Upper lobe of left lung (tissue), 6 donors: Measurements from ENCODE around the gene BTG1. TPM values are rescaled to one million over a fixed set of nuclear protein-coding genes. Genes with fewer than 3 reads are reported as not detected.
A peak's percentile ranks its signal among the peaks of the same experiment; 100 is the strongest.

ENCODE experiments used
- ATAC-seq, 2 donors: fragments of 200-7000 bp; cut with Tn5 transposase; one replicate each; pipeline ENCODE4 v1.9.1; 2022; ENCODE audit warnings: mild to moderate bottlenecking in 2 of 2, moderate library complexity in 2 of 2; ENCODE audit not compliant: low FRiP score in 2 of 2
- DNase-seq, 2 donors: peaks; one replicate each; pipeline ENCODE4 v3.0.0-alpha.2; 2019 to 2020
- H3K27ac ChIP-seq, 4 donors: fragments of 200-600 bp; sonication (generic); one replicate each; pipeline ENCODE4 v1.5.1; 2016 to 2019
- H3K27me3 ChIP-seq, 4 donors: fragments of 200-600 bp; sonication (generic); one replicate each; pipeline ENCODE4 v1.5.1; 2017 to 2019
- H3K36me3 ChIP-seq, 4 donors: fragments of 200-600 bp; sonication (generic); one replicate each; pipeline ENCODE4 v1.5.1; 2016 to 2019
- H3K4me1 ChIP-seq, 4 donors: fragments of 200-600 bp; sonication (generic); one replicate each; pipeline ENCODE4 v1.5.1; 2018 to 2019
- H3K4me3 ChIP-seq, 4 donors: fragments of 200-600 bp; sonication (generic); one replicate each; pipeline ENCODE4 v1.5.1; 2017 to 2019; ENCODE audit warnings: mild to moderate bottlenecking in 2 of 4, moderate library complexity in 1 of 4
- H3K9me3 ChIP-seq, 4 donors: fragments of 200-600 bp; sonication (generic); one replicate each; pipeline ENCODE4 v1.5.1; 2018 to 2019
- EP300 ChIP-seq, 4 donors: sonication (generic); formaldehyde crosslinking; IDR thresholded peaks; one replicate each; pipeline ENCODE4 v1.5.1; 2017; ENCODE audit warnings: antibody characterized with exemption in 4 of 4, control low read depth in 2 of 4
- POLR2A ChIP-seq, 4 donors: fragments of 450-650 bp; IDR thresholded peaks; one replicate each; pipeline ENCODE4 v1.5.1; 2016 to 2017; ENCODE audit warnings: antibody characterized with exemption in 4 of 4, mild to moderate bottlenecking in 2 of 4
- POLR2AphosphoS5 ChIP-seq, 2 donors: sonication (generic); formaldehyde crosslinking; IDR thresholded peaks; one replicate each; pipeline ENCODE4 v1.5.1; 2017; ENCODE audit warnings: antibody characterized with exemption in 2 of 2
- WGBS, 2 donors: methylation state at CpG; one replicate each; pipeline ENCODE4 v1.1.5; 2017 to 2018; 5-methylcytosine and 5-hydroxymethylcytosine counted together
- total RNA-seq, 6 donors: library from RNA; depleted of rRNA in 4 of 6; stranded (reverse); fragments of >200 nt in 4 of 6; gene quantifications; one replicate each; pipeline versions ENCODE4 v1.1.0 to v1.2.1, GENCODE V29; 2016 to 2021
- TF ChIP-seq, protein P1 (sequence below), 6 experiments: fragments of 450-650 bp in 4 of 6; fragments of 200-600 bp in 2 of 6; sonication (generic) in 2 of 6; IDR thresholded peaks; one replicate each; pipeline ENCODE4 v1.5.1; 2016 to 2019; ENCODE audit warnings: antibody characterized with exemption in 6 of 6
- donor health status: DM: no; HTN: no; CAD: no; lungs with moderate emphysema.
- donor health status: DM: no; HTN: yes; CAD: no; lungs with severe emphysema.

Gene BTG1
- total RNA-seq, 6 donors from 2014 or later = 31.4 to 177 (median 87.0) TPM

DNA sequence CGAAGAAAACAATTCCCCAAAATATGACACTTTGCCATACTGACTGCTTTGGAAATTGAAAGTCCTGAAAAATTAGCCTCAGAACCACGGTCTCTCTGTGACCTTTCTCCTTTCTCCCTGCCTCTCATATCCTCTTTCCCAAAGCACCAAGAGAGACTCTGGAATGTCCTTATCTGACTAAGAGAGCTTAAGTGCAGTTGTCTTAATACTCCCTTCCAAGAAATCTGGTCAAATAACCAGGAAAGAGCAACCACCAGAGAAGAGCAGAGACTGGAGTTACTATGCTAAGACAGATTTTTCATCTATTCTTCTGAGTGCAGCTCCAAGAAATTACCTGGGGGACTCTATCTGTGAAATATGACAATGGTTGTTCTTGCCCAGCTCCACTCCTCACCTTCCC lies 10.5 kb upstream of the BTG1 start:
- H3K4me3 ChIP-seq = no peak overlapping the region
- DNase-seq (no peak), ATAC-seq (no peak)
- TF ChIP-seq POLR2A (IDR thresholded peaks at IDR 0.05) (no peak), EP300 (IDR thresholded peaks at IDR 0.05) (no peak), POLR2AphosphoS5 (IDR thresholded peaks at IDR 0.05) (no peak)
- TF ChIP-seq, protein P1, sequence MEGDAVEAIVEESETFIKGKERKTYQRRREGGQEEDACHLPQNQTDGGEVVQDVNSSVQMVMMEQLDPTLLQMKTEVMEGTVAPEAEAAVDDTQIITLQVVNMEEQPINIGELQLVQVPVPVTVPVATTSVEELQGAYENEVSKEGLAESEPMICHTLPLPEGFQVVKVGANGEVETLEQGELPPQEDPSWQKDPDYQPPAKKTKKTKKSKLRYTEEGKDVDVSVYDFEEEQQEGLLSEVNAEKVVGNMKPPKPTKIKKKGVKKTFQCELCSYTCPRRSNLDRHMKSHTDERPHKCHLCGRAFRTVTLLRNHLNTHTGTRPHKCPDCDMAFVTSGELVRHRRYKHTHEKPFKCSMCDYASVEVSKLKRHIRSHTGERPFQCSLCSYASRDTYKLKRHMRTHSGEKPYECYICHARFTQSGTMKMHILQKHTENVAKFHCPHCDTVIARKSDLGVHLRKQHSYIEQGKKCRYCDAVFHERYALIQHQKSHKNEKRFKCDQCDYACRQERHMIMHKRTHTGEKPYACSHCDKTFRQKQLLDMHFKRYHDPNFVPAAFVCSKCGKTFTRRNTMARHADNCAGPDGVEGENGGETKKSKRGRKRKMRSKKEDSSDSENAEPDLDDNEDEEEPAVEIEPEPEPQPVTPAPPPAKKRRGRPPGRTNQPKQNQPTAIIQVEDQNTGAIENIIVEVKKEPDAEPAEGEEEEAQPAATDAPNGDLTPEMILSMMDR (IDR thresholded peaks at IDR 0.05) = no peak
- no peaks in the 10 kb centered on the region for H3K36me3 ChIP-seq
- no peak overlapping the region for H3K27ac ChIP-seq
- 76 to 83% methylated on average over 2 of the region's 2 CpGs for WGBS, 2 donors
- no peaks in the 10 kb centered on the region for H3K27me3 ChIP-seq
- peaks cover 0 to 10% (median 4%) of the 10 kb centered on the region in 4 donors for H3K4me1 ChIP-seq
- H3K9me3 ChIP-seq = no peaks in the 10 kb centered on the region

DNA sequence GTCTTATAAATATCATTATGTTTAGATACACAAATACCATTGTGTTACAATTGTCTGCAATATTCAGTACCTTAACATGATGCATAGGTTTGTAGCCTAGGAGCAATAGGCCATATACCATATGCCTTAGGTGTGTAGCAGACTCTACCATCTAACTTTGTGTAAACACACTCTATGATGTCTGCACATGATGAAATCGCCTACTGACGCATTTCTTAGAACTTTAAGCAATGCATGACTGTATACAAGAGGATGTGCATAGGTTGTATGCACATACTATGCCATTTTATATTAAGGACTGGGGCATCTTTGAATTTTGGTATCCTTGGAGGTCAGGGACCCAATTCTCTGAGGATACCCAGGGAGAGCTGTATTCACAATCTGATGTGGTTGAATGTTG lies 10.1 kb upstream of the BTG1 start:
- Histone ChIP-seq H3K36me3 (no peaks in the 10 kb centered on the region), H3K27ac (no peak overlapping the region), H3K9me3 (no peaks in the 10 kb centered on the region), H3K27me3 (no peaks in the 10 kb centered on the region), H3K4me1 (peaks cover 0 to 10% (median 4%) of the 10 kb centered on the region in 4 donors), H3K4me3 (no peak overlapping the region)
- 73 to 87% methylated on average over 2 of the region's 2 CpGs for WGBS, 2 donors
- TF ChIP-seq POLR2AphosphoS5 (IDR thresholded peaks at IDR 0.05) (no peak), EP300 (IDR thresholded peaks at IDR 0.05) (no peak), POLR2A (IDR thresholded peaks at IDR 0.05) (no peak)
- TF ChIP-seq, protein P1 (IDR thresholded peaks at IDR 0.05) = no peak
- no peak for ATAC-seq
- no peak for DNase-seq

DNA sequence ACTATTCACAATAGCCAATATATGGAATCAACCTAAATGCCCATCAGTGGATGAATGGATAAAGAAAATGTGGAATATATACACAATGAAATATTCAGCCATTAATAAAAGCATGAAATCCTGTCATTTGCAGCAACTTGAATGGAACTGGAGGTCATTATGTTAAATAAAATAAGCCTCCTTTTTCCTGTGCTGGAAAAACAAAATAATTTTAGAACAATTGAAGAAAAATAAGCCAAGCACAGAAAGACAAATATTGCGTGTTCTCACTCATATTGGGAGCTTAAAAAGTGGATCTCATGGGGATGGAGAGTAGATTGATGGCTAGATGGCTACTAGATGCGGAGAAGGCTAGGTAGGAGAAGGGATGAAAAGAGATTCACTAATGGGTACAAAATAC lies 6.3 kb upstream of the BTG1 start:
- H3K9me3 ChIP-seq = no peaks in the 10 kb centered on the region
- ATAC-seq = no peak
- H3K4me3 ChIP-seq = no peak overlapping the region
- H3K4me1 ChIP-seq = peaks cover 0 to 11% (median 4%) of the 10 kb centered on the region in 4 donors
- DNase-seq = no peak
- H3K36me3 ChIP-seq = no peaks in the 10 kb centered on the region
- no peaks in the 10 kb centered on the region for H3K27me3 ChIP-seq
- TF ChIP-seq POLR2A (IDR thresholded peaks at IDR 0.05) (no peak), POLR2AphosphoS5 (IDR thresholded peaks at IDR 0.05) (no peak), EP300 (IDR thresholded peaks at IDR 0.05) (no peak)
- TF ChIP-seq, protein P1 (IDR thresholded peaks at IDR 0.05) = no peak
- no peak overlapping the region for H3K27ac ChIP-seq
- WGBS, 2 donors = 90 to 97% methylated on average over 2 of the region's 2 CpGs

DNA sequence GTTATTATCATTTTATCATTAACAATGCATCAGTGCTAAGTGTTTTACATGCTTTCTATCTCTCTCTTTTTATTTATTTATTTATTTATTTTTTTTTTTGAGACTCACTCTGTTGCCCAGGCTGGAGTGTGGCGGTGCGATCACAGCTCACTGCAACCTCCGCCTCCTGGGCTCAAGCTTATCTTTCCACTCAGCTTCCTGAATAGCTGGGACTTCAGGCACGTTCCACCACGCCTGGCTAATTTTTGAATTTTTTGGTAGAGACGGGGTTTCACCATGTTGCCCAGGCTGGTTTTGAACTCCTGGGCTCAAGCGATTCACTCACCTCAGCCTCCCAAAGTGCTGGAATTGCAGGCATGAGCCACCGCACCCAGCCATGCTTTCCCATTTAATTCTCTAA lies 3.9 kb upstream of the BTG1 start:
- ATAC-seq (no peak), DNase-seq (no peak)
- TF ChIP-seq POLR2AphosphoS5 (IDR thresholded peaks at IDR 0.05) = no peak
- TF ChIP-seq EP300 (IDR thresholded peaks at IDR 0.05) = no peak
- no peak for TF ChIP-seq POLR2A (IDR thresholded peaks at IDR 0.05)
- TF ChIP-seq, protein P1 (IDR thresholded peaks at IDR 0.05) = no peak
- no peak overlapping the region for H3K27ac ChIP-seq
- no peak overlapping the region for H3K4me3 ChIP-seq
- no peaks in the 10 kb centered on the region for H3K9me3 ChIP-seq
- H3K36me3 ChIP-seq = no peaks in the 10 kb centered on the region
- H3K4me1 ChIP-seq = peaks cover 0 to 17% (median 4%) of the 10 kb centered on the region in 4 donors
- H3K27me3 ChIP-seq = no peaks in the 10 kb centered on the region
- 97 to 98% methylated on average over 8 of the region's 8 CpGs for WGBS, 2 donors

DNA sequence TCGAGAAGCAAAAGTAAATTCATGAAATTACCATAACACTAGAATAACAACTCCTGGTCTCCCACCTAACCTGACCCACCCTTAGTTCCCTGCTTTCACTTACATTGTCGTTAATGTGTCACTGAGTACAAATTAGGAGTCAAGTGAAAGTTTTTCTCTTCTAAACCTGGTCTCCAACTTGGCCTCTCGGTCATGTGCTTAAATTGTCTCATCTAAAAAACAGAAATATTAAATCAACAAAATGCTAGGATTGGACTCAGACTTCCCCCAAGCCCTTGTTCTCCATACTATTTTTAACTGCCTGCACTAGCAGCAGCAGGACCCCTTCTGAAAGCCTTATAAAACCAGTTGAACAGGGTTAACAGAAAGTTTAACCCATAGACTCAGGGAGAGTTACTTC lies 1.8 kb upstream of the BTG1 start:
- no peaks in the 10 kb centered on the region for H3K27me3 ChIP-seq
- peak overlapping the region in 1 of 4 donors; percentile 78 for H3K4me3 ChIP-seq
- ATAC-seq = no peak
- DNase-seq = no peak
- no peak overlapping the region for H3K27ac ChIP-seq
- 35 to 48% methylated on average over 3 of the region's 3 CpGs for WGBS, 2 donors
- peaks cover 0 to 17% (median 4%) of the 10 kb centered on the region in 4 donors for H3K4me1 ChIP-seq
- no peak for TF ChIP-seq POLR2A (IDR thresholded peaks at IDR 0.05)
- TF ChIP-seq POLR2AphosphoS5 (IDR thresholded peaks at IDR 0.05) = no peak
- no peak for TF ChIP-seq EP300 (IDR thresholded peaks at IDR 0.05)
- TF ChIP-seq, protein P1 (IDR thresholded peaks at IDR 0.05) = no peak
- H3K36me3 ChIP-seq = peaks cover 0 to 17% (median 2%) of the 10 kb centered on the region in 4 donors
- no peaks in the 10 kb centered on the region for H3K9me3 ChIP-seq
